AG04450 (cell line): Measurements from ENCODE around the gene C16orf89. TPM values are rescaled to one million over a fixed set of nuclear protein-coding genes. Genes with fewer than 3 reads are reported as not detected.

Experiments
- CTCF ChIA-PET: fragments of 300-600, 350-600 bp; formaldehyde crosslinking; extraction: SDS; loops from one replicate; lab custom pipeline; 2022; ENCODE audit warnings: antibody characterized with exemption, inconsistent platforms; lab: Charles Lee
- POLR2A ChIA-PET: fragments of 350-600 bp; formaldehyde crosslinking; extraction: SDS; loops from one replicate; lab custom pipeline; 2021; ENCODE audit warnings: antibody characterized with exemption, inconsistent platforms; lab: Yijun Ruan, JAX
- DNase-seq: peaks from one replicate; pipeline ENCODE4 v3.0.0-alpha.2; 2011; ENCODE audit warnings: low read depth, low spot score
- H3K27ac ChIP-seq: one replicate; pipeline ENCODE4 v1.5.1; 2012; ENCODE audit warnings: low read depth, low read length, control low read depth
- H3K27me3 ChIP-seq: one replicate; pipeline ENCODE4 v1.6.0; 2012; ENCODE audit warnings: low read length; ENCODE audit not compliant: control insufficient read depth, insufficient read depth
- H3K4me3 ChIP-seq: 2 replicates; pipeline ENCODE4 v1.5.1; 2011; ENCODE audit warnings: mild to moderate bottlenecking, low read depth, low read length, control low read depth
- H3K9me3 ChIP-seq: 2 replicates; pipeline ENCODE4 v1.5.1; 2012; ENCODE audit warnings: low read length; ENCODE audit not compliant: control insufficient read depth, insufficient read depth
- CTCF ChIP-seq: IDR thresholded peaks from 2 replicates; pipeline ENCODE4 v1.5.1; 2011; ENCODE audit warnings: low read depth, low read length, control low read depth, inconsistent platforms
- polyA plus RNA-seq: library from polyadenylated mRNA; depleted of rRNA; stranded (reverse); fragments of >200 nt; gene quantifications from 2 replicates; pipeline ENCODE4 v1.2.3, GENCODE V29; 2011

Gene C16orf89
- polyA plus RNA-seq, 1 experiment = 1.3 TPM

- TF ChIP-seq CTCF = no peak
- no peak overlapping the region for H3K4me3 ChIP-seq
- H3K9me3 ChIP-seq = no peaks in the 10 kb centered on the region
- ChIA-PET POLR2A (interaction anchor here (0.6 kb wide), 1 partner anchor 204 kb away, joined by 5 read pairs; the partner anchor contains the start of gene ROGDI), CTCF (no interaction called here)
- H3K27ac ChIP-seq = no peak overlapping the region
- peaks cover 20% of the 10 kb centered on the region for H3K27me3 ChIP-seq
- DNase-seq = no peak
Observed at GRCh38 chr16:5006348-5007193, 59.2 kb downstream of the C16orf89 start.

- no peak for DNase-seq
- CTCF ChIA-PET = no interaction called here
- Histone ChIP-seq H3K27me3 (peaks cover 19% of the 10 kb centered on the region), H3K27ac (no peak overlapping the region), H3K4me3 (no peak overlapping the region), H3K9me3 (no peaks in the 10 kb centered on the region)
- TF ChIP-seq CTCF = no peak
- POLR2A ChIA-PET = no interaction called here
Observed at GRCh38 chr16:5005916-5006315, 59.8 kb downstream of the C16orf89 start.

DNA sequence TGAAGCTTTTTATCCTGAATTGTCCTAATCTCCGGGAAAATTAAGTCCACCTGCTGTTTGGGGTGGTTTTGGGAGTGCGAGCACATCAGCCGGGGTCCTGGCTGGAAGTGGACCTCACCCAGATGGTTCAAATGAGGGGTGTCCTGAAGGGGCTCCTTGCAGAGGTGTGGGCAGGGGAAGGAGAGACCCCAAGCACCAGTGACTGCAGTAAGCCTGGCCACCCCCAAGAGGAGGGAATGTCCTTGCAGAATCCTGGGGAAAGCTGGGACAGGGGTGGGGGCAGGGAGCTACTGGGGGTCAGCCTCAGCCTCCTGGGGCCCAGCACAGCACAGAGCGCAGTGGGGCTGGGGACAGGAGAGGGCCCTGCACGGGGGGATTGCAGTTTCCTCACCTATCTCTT is 61.4 kb downstream of the C16orf89 start:
- H3K4me3 ChIP-seq = no peak overlapping the region
- CTCF ChIA-PET = no interaction called here
- no peak for TF ChIP-seq CTCF
- no peak overlapping the region for H3K27ac ChIP-seq
- POLR2A ChIA-PET = no interaction called here
- DNase-seq = no peak
- peaks cover 12% of the 10 kb centered on the region for H3K27me3 ChIP-seq
- H3K9me3 ChIP-seq = no peaks in the 10 kb centered on the region; the same call in 1 of the 2 replicates

- CTCF ChIA-PET = no interaction called here
Observed at GRCh38 chr16:5003828-5004227, 61.9 kb downstream of the C16orf89 start.

More at GRCh38 chr16:5003828-5004227, 61.9 kb downstream of the C16orf89 start:
- Histone ChIP-seq H3K27me3 (peaks cover 12% of the 10 kb centered on the region), H3K4me3 (no peak overlapping the region), H3K27ac (no peak overlapping the region), H3K9me3 (no peaks in the 10 kb centered on the region; the same call in 1 of the 2 replicates)
- no peak for TF ChIP-seq CTCF
- POLR2A ChIA-PET = no interaction called here
- DNase-seq = no peak
